ENCODE measurements around the gene ADGRA3.
"Not testable (repeated sequence)": the region's sequence is repeated elsewhere in the genome, so short reads cannot be mapped to it uniquely, and the experiment has no call there.

ADGRA3 gene

GRCh38 chr4:22389240-22389870 is 126.5 kb downstream of the ADGRA3 start:
- Histone ChIP-seq H3K27ac (ENCODE audit: low read length) (no peak overlapping the region), H3K27me3 (ENCODE audit: control insufficient read depth, insufficient read depth, low read length) (no peaks in the 10 kb centered on the region; the same call in 1 of the 2 replicates), H3K36me3 (ENCODE audit: control insufficient read depth, insufficient read depth, low read length) (peaks cover 4% of the 10 kb centered on the region; the same call in 1 of the 2 replicates), H3K9me3 (ENCODE audit: control insufficient read depth, insufficient read depth, low read length) (no peaks in the 10 kb centered on the region), H3K4me1 (ENCODE audit: control insufficient read depth, insufficient read depth, low read length) (peaks cover 2% of the 10 kb centered on the region; the same call in 1 of the 2 replicates), H3K4me3 (ENCODE audit: low read length) (no peak overlapping the region)
- DNase-seq (ENCODE audit: low read depth, low spot score), result peak; percentile 33
- WGBS (ENCODE audit: insufficient coverage, insufficient read length), result no CpG with 5 or more reads among the region's 3 CpGs

GRCh38 chr4:22385611-22386011 is 130.3 kb downstream of the ADGRA3 start:
- no peak for DNase-seq (ENCODE audit: low read depth, low spot score)
- peaks cover 1% of the 10 kb centered on the region; the same call in 1 of the 2 replicates for H3K4me1 ChIP-seq (ENCODE audit: control insufficient read depth, insufficient read depth, low read length)
- H3K27me3 ChIP-seq (ENCODE audit: control insufficient read depth, insufficient read depth, low read length), result no peaks in the 10 kb centered on the region; the same call in 1 of the 2 replicates
- no CpG with 5 or more reads among the region's 7 CpGs for WGBS (ENCODE audit: insufficient coverage, insufficient read length)
- H3K9me3 ChIP-seq (ENCODE audit: control insufficient read depth, insufficient read depth, low read length), result no peaks in the 10 kb centered on the region
- no peak overlapping the region for H3K27ac ChIP-seq (ENCODE audit: low read length)
- H3K36me3 ChIP-seq (ENCODE audit: control insufficient read depth, insufficient read depth, low read length), result peaks cover 4% of the 10 kb centered on the region; the same call in 1 of the 2 replicates
- no peak overlapping the region for H3K4me3 ChIP-seq (ENCODE audit: low read length)

- H3K36me3 ChIP-seq (ENCODE audit: control insufficient read depth, insufficient read depth, low read length), result peaks cover 4% of the 10 kb centered on the region; the same call in 1 of the 2 replicates
- no peak overlapping the region for H3K27ac ChIP-seq (ENCODE audit: low read length)
- H3K4me1 ChIP-seq (ENCODE audit: control insufficient read depth, insufficient read depth, low read length), result no peaks in the 10 kb centered on the region
- no peak overlapping the region for H3K4me3 ChIP-seq (ENCODE audit: low read length)
- no peaks in the 10 kb centered on the region for H3K9me3 ChIP-seq (ENCODE audit: control insufficient read depth, insufficient read depth, low read length)
- no peak for DNase-seq (ENCODE audit: low read depth, low spot score)
- H3K27me3 ChIP-seq (ENCODE audit: control insufficient read depth, insufficient read depth, low read length), result no peaks in the 10 kb centered on the region
These were observed 131.7 kb downstream of the ADGRA3 start for GRCh38 chr4:22384154-22384553.

- H3K4me1 ChIP-seq (ENCODE audit: control insufficient read depth, insufficient read depth, low read length); H3K9me3 ChIP-seq (ENCODE audit: control insufficient read depth, insufficient read depth, low read length); DNase-seq (ENCODE audit: low read depth, low spot score); H3K4me3 ChIP-seq (ENCODE audit: low read length); H3K27me3 ChIP-seq (ENCODE audit: control insufficient read depth, insufficient read depth, low read length); H3K36me3 ChIP-seq (ENCODE audit: control insufficient read depth, insufficient read depth, low read length); H3K27ac ChIP-seq (ENCODE audit: low read length): not testable (repeated sequence)
- WGBS (ENCODE audit: insufficient coverage, insufficient read length), result no CpG with 5 or more reads among the region's 3 CpGs
These were observed 133.7 kb downstream of the ADGRA3 start for GRCh38 chr4:22382216-22382615.

- DNase-seq (ENCODE audit: low read depth, low spot score), result no peak
- H3K4me1 ChIP-seq (ENCODE audit: control insufficient read depth, insufficient read depth, low read length), result 0 out of 2 replicates have a peak, but pooled peaks cover 1% of the 10 kb centered on the region
- no peak overlapping the region for H3K4me3 ChIP-seq (ENCODE audit: low read length)
- WGBS (ENCODE audit: insufficient coverage, insufficient read length), result no CpG with 5 or more reads among the region's 3 CpGs
- no peak overlapping the region for H3K27ac ChIP-seq (ENCODE audit: low read length)
- no peaks in the 10 kb centered on the region for H3K27me3 ChIP-seq (ENCODE audit: control insufficient read depth, insufficient read depth, low read length)
- no peaks in the 10 kb centered on the region for H3K36me3 ChIP-seq (ENCODE audit: control insufficient read depth, insufficient read depth, low read length)
- H3K9me3 ChIP-seq (ENCODE audit: control insufficient read depth, insufficient read depth, low read length), result no peaks in the 10 kb centered on the region
These were observed 142.9 kb downstream of the ADGRA3 start for GRCh38 chr4:22372986-22373385.

GRCh38 chr4:22369901-22370562 is 145.8 kb downstream of the ADGRA3 start:
- WGBS (ENCODE audit: insufficient coverage, insufficient read length), result 100% methylated on average over 1 of the region's 8 CpGs
- Histone ChIP-seq H3K27me3 (ENCODE audit: control insufficient read depth, insufficient read depth, low read length) (no peaks in the 10 kb centered on the region), H3K9me3 (ENCODE audit: control insufficient read depth, insufficient read depth, low read length) (no peaks in the 10 kb centered on the region), H3K4me3 (ENCODE audit: low read length) (no peak overlapping the region), H3K27ac (ENCODE audit: low read length) (no peak overlapping the region), H3K4me1 (ENCODE audit: control insufficient read depth, insufficient read depth, low read length) (0 out of 2 replicates have a peak, but pooled peaks cover 1% of the 10 kb centered on the region), H3K36me3 (ENCODE audit: control insufficient read depth, insufficient read depth, low read length) (no peaks in the 10 kb centered on the region)
- no peak for DNase-seq (ENCODE audit: low read depth, low spot score)

- H3K9me3 ChIP-seq (ENCODE audit: control insufficient read depth, insufficient read depth, low read length), result no peaks in the 10 kb centered on the region
- no peaks in the 10 kb centered on the region for H3K36me3 ChIP-seq (ENCODE audit: control insufficient read depth, insufficient read depth, low read length)
- no peak overlapping the region for H3K27ac ChIP-seq (ENCODE audit: low read length)
- no peaks in the 10 kb centered on the region for H3K27me3 ChIP-seq (ENCODE audit: control insufficient read depth, insufficient read depth, low read length)
- DNase-seq (ENCODE audit: low read depth, low spot score), result no peak
- H3K4me3 ChIP-seq (ENCODE audit: low read length), result no peak overlapping the region
- H3K4me1 ChIP-seq (ENCODE audit: control insufficient read depth, insufficient read depth, low read length), result no peaks in the 10 kb centered on the region
- no CpG with 5 or more reads among the region's 2 CpGs for WGBS (ENCODE audit: insufficient coverage, insufficient read length)
These were observed 152.1 kb downstream of the ADGRA3 start for GRCh38 chr4:22363787-22364186.

- Histone ChIP-seq H3K36me3 (ENCODE audit: control insufficient read depth, insufficient read depth, low read length) (no peaks in the 10 kb centered on the region), H3K9me3 (ENCODE audit: control insufficient read depth, insufficient read depth, low read length) (no peaks in the 10 kb centered on the region), H3K4me3 (ENCODE audit: low read length) (no peak overlapping the region), H3K27me3 (ENCODE audit: control insufficient read depth, insufficient read depth, low read length) (no peaks in the 10 kb centered on the region), H3K27ac (ENCODE audit: low read length) (no peak overlapping the region), H3K4me1 (ENCODE audit: control insufficient read depth, insufficient read depth, low read length) (no peaks in the 10 kb centered on the region)
- WGBS (ENCODE audit: insufficient coverage, insufficient read length), result no CpG with 5 or more reads among the region's 2 CpGs
- no peak for DNase-seq (ENCODE audit: low read depth, low spot score)
These were observed 152.8 kb downstream of the ADGRA3 start for GRCh38 chr4:22363036-22363435.

- Histone ChIP-seq H3K9me3 (ENCODE audit: control insufficient read depth, insufficient read depth, low read length) (no peaks in the 10 kb centered on the region), H3K36me3 (ENCODE audit: control insufficient read depth, insufficient read depth, low read length) (no peaks in the 10 kb centered on the region; the same call in 1 of the 2 replicates), H3K27ac (ENCODE audit: low read length) (no peak overlapping the region), H3K4me3 (ENCODE audit: low read length) (no peak overlapping the region), H3K4me1 (ENCODE audit: control insufficient read depth, insufficient read depth, low read length) (no peaks in the 10 kb centered on the region), H3K27me3 (ENCODE audit: control insufficient read depth, insufficient read depth, low read length) (no peaks in the 10 kb centered on the region)
- no CpG with 5 or more reads among the region's 6 CpGs for WGBS (ENCODE audit: insufficient coverage, insufficient read length)
- DNase-seq (ENCODE audit: low read depth, low spot score), result no peak
These were observed 158.8 kb downstream of the ADGRA3 start for GRCh38 chr4:22356987-22357596.

GRCh38 chr4:22348410-22348809 is 167.5 kb downstream of the ADGRA3 start:
- Histone ChIP-seq H3K4me3 (ENCODE audit: low read length) (no peak overlapping the region), H3K36me3 (ENCODE audit: control insufficient read depth, insufficient read depth, low read length) (no peaks in the 10 kb centered on the region; the same call in 1 of the 2 replicates), H3K4me1 (ENCODE audit: control insufficient read depth, insufficient read depth, low read length) (no peaks in the 10 kb centered on the region), H3K27ac (ENCODE audit: low read length) (no peak overlapping the region), H3K27me3 (ENCODE audit: control insufficient read depth, insufficient read depth, low read length) (no peaks in the 10 kb centered on the region), H3K9me3 (ENCODE audit: control insufficient read depth, insufficient read depth, low read length) (no peaks in the 10 kb centered on the region)
- no peak for DNase-seq (ENCODE audit: low read depth, low spot score)
- no CpG with 5 or more reads among the region's 3 CpGs for WGBS (ENCODE audit: insufficient coverage, insufficient read length)
